Panc1 (cell line): ENCODE measurements around the gene TMEM121. TPM values are rescaled to one million over a fixed set of nuclear protein-coding genes. Genes with fewer than 3 reads are reported as not detected.
"Not testable (repeated sequence)": the region's sequence is repeated elsewhere in the genome, so short reads cannot be mapped to it uniquely, and the experiment has no call there.

ENCODE experiments used
- ATAC-seq: fragments of 200-7000 bp; cut with Tn5 transposase; 2 replicates; pipeline ENCODE4 v1.9.1; 2020; ENCODE audit warnings: mild to moderate bottlenecking, moderate library complexity
- BruUV-seq: library from RNA; stranded (reverse); fragments of 400-500 nt; replicated peaks from 2 replicates; lab custom pipeline; 2021; lab: Mats Ljungman, UMichigan
- CTCF ChIA-PET: fragments of 300-600 bp; sonication (Branson Sonifier 250); formaldehyde crosslinking; loops from one replicate; lab custom pipeline; 2022; ENCODE audit warnings: antibody characterized with exemption; lab: Charles Lee
- POLR2A ChIA-PET: fragments of 300-600 bp; sonication (Branson Sonifier 250); formaldehyde crosslinking; loops from one replicate; lab custom pipeline; 2022; ENCODE audit warnings: antibody characterized with exemption; lab: Charles Lee
- DNase-seq: peaks from one replicate; pipeline ENCODE4 v3.0.0-alpha.2; 2010; ENCODE audit warnings: low read depth, low spot score
- H3K27ac ChIP-seq: 2 replicates; pipeline ENCODE4 v1.5.1; 2011; ENCODE audit warnings: mild to moderate bottlenecking, low read length, inconsistent platforms
- H3K27me3 ChIP-seq: fragments of 200-500 bp; sonication (Bioruptor generic); 2 replicates; pipeline ENCODE4 v1.6.0; 2014; ENCODE audit warnings: low read length, inconsistent platforms; ENCODE audit not compliant: control insufficient read depth, insufficient read depth
- H3K36me3 ChIP-seq: fragments of 200-500 bp; sonication (Bioruptor generic); 2 replicates; pipeline ENCODE4 v1.5.1; 2014; ENCODE audit warnings: inconsistent platforms, mild to moderate bottlenecking, low read length, moderate library complexity; ENCODE audit not compliant: control insufficient read depth, insufficient read depth
- H3K4me1 ChIP-seq: 2 replicates; pipeline ENCODE4 v1.5.1; 2011; ENCODE audit warnings: inconsistent platforms, mild to moderate bottlenecking, low read length, moderate library complexity; ENCODE audit not compliant: control insufficient read depth, insufficient read depth
- H3K4me3 ChIP-seq, 2 experiments: 2 replicates each; pipeline ENCODE4 v1.5.1; 2011 to 2012; ENCODE audit warnings: low read depth in 2 of 2, low read length in 2 of 2, mild to moderate bottlenecking in 2 of 2, inconsistent platforms in 1 of 2, moderate library complexity in 1 of 2
- H3K9me3 ChIP-seq: fragments of 200-500 bp; sonication (Bioruptor generic); 2 replicates; pipeline ENCODE4 v1.5.1; 2014; ENCODE audit warnings: low read depth, mild to moderate bottlenecking, inconsistent platforms, low read length, moderate library complexity; ENCODE audit not compliant: control insufficient read depth, insufficient read depth
- CTCF ChIP-seq: fragments of 450-650 bp; IDR thresholded peaks from 2 replicates; pipeline ENCODE4 v1.5.1; 2017; ENCODE audit warnings: mild to moderate bottlenecking
- POLR2AphosphoS5 ChIP-seq: IDR thresholded peaks from 2 replicates; pipeline ENCODE4 v1.6.1; 2012; ENCODE audit warnings: mild to moderate bottlenecking, low read depth, low read length, moderate library complexity
- REST ChIP-seq, 2 experiments: IDR thresholded peaks; 2 replicates each; pipeline ENCODE4 v1.6.1; 2011 to 2012; ENCODE audit warnings: low read depth in 2 of 2, control low read depth in 1 of 2, low read length in 1 of 2, mild to moderate bottlenecking in 1 of 2, moderate library complexity in 1 of 2; ENCODE audit not compliant: insufficient read depth in 1 of 2
- SIN3A ChIP-seq: IDR thresholded peaks from 2 replicates; pipeline ENCODE4 v1.6.1; 2012; ENCODE audit warnings: low read depth, mild to moderate bottlenecking, low read length, moderate library complexity, borderline replicate concordance; ENCODE audit not compliant: insufficient read depth
- TCF7L2 ChIP-seq: IDR thresholded peaks from 2 replicates; pipeline ENCODE4 v1.6.1; 2011; ENCODE audit warnings: mild to moderate bottlenecking, low read depth, low read length, inconsistent platforms
- in situ Hi-C: cut with HindIII; loops from 2 replicates; pipeline ENCODE4 v1.10.0; 2016; ENCODE audit warnings: low sequenced_read_pairs, low pct_unique_long_range_greater_than_20kb
- intact Hi-C: fragments of 100-400 bp; cut with micrococcal nuclease; formaldehyde crosslinking; loops from one replicate; pipeline ENCODE4 v1.10.0; 2022; ENCODE audit not compliant: unreplicated experiment
- total RNA-seq: library from RNA; stranded (reverse); gene quantifications from one replicate; pipeline ENCODE4 v1.2.1, GENCODE V29; 2021; ENCODE audit not compliant: unreplicated experiment

TMEM121 gene
- total RNA-seq, 1 experiment from 2014 or later = 4.6 TPM

- CTCF ChIA-PET, intact Hi-C loops, H3K27ac ChIP-seq, H3K27me3 ChIP-seq, H3K4me3 ChIP-seq, DNase-seq, BruUV-seq, H3K9me3 ChIP-seq, in situ Hi-C loops, H3K4me1 ChIP-seq, H3K36me3 ChIP-seq, POLR2A ChIA-PET: not testable (repeated sequence)
- peak; percentile 62; the same call in 1 of the 2 replicates for ATAC-seq
These were observed 48.8 kb downstream of the TMEM121 start for GRCh38 chr14:105575016-105575700.

- CTCF ChIA-PET = no interaction called here
- POLR2A ChIA-PET = no interaction called here
- Histone ChIP-seq H3K4me3 (no peak overlapping the region), H3K9me3 (no peaks in the 10 kb centered on the region), H3K27me3 (no peaks in the 10 kb centered on the region), H3K4me1 (no peaks in the 10 kb centered on the region), H3K27ac (no peak overlapping the region), H3K36me3 (no peaks in the 10 kb centered on the region)
- no TSS peak for BruUV-seq
- DNase-seq (no peak), ATAC-seq (no peak)
- TF ChIP-seq CTCF (no peak), SIN3A (no peak), REST (IDR thresholded peaks at IDR 0.05; ENCODE audit: insufficient read depth in 1 of 2, low read depth in 2 of 2, low read length in 1 of 2) (no peak), TCF7L2 (no peak), POLR2AphosphoS5 (no peak)
- in situ Hi-C loops (no loop called here), intact Hi-C loops (no loop called here)
These were observed 50.2 kb downstream of the TMEM121 start for GRCh38 chr14:105576525-105577088.

GRCh38 chr14:105577314-105577861, 51.0 kb downstream of the TMEM121 start:
- TF ChIP-seq TCF7L2 = no peak
- no peak for TF ChIP-seq POLR2AphosphoS5
- TF ChIP-seq CTCF = no peak
- no TSS peak for BruUV-seq
- intact Hi-C loops (no loop called here), in situ Hi-C loops (no loop called here)
- CTCF ChIA-PET = no interaction called here
- H3K4me3 ChIP-seq = no peak overlapping the region
- ATAC-seq (no peak), DNase-seq (no peak)
- H3K36me3 ChIP-seq = no peaks in the 10 kb centered on the region
- no peak overlapping the region for H3K27ac ChIP-seq
- POLR2A ChIA-PET = no interaction called here
- no peaks in the 10 kb centered on the region for H3K9me3 ChIP-seq
- no peaks in the 10 kb centered on the region for H3K4me1 ChIP-seq
- H3K27me3 ChIP-seq = no peaks in the 10 kb centered on the region
